GM12892 (cell line): ENCODE measurements around the gene APOD.

ENCODE experiments used
- POLR2A ChIP-seq: IDR thresholded peaks from 2 replicates; pipeline ENCODE4 v1.6.1; 2011; ENCODE audit warnings: low read depth, low read length, control low read depth
- POLR2AphosphoS5 ChIP-seq: IDR thresholded peaks from 2 replicates; pipeline ENCODE4 v1.6.1; 2011; ENCODE audit warnings: low read depth, low read length, control low read depth
- TAF1 ChIP-seq: IDR thresholded peaks from 2 replicates; pipeline ENCODE4 v1.6.1; 2011; ENCODE audit warnings: low read depth, mild to moderate bottlenecking, control low read depth, low read length, borderline replicate concordance

GRCh38 chr3:195577645-195578177, 6.0 kb downstream of the APOD start:
- TF ChIP-seq POLR2A (no peak), POLR2AphosphoS5 (no peak), TAF1 (no peak)
